Retinal pigment epithelial cell (primary cell): ENCODE measurements around the gene POU5F1.
"Not testable (repeated sequence)": the region's sequence is repeated elsewhere in the genome, so short reads cannot be mapped to it uniquely, and the experiment has no call there.

Source experiments
- DNase-seq: peaks from one replicate; pipeline ENCODE4 v3.0.0-alpha.2; 2010; ENCODE audit warnings: low read depth
- H3K4me3 ChIP-seq: 2 replicates; pipeline ENCODE4 v1.5.1; 2011; ENCODE audit warnings: mild to moderate bottlenecking, low read length, control low read depth, moderate library complexity
- TF ChIP-seq, protein P1 (sequence below): conservative IDR thresholded peaks from 2 replicates; pipeline ENCODE4 v1.5.1; 2011; ENCODE audit warnings: low read depth, low read length, control low read depth, inconsistent platforms

POU5F1 gene

DNA sequence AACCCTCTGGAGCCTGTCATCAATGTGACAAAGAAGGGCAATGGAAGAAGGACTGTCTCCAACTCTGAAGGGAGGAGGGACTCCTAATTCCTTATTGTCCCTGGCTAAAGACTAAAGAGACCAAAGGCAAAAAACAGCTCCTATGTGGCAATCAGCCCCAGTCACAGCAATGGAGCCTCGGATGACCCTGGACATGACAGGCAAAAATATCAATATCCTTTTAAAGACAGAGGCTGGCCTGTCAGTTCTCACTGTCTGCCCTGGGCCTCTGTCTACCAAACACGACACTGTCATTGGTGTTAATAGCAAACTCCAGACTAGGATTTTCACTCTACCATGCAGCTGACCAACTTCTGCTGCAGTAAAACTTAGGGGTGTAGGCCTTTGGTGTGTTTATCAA lies 38.0 kb upstream of the POU5F1 start:
- TF ChIP-seq, protein P1, sequence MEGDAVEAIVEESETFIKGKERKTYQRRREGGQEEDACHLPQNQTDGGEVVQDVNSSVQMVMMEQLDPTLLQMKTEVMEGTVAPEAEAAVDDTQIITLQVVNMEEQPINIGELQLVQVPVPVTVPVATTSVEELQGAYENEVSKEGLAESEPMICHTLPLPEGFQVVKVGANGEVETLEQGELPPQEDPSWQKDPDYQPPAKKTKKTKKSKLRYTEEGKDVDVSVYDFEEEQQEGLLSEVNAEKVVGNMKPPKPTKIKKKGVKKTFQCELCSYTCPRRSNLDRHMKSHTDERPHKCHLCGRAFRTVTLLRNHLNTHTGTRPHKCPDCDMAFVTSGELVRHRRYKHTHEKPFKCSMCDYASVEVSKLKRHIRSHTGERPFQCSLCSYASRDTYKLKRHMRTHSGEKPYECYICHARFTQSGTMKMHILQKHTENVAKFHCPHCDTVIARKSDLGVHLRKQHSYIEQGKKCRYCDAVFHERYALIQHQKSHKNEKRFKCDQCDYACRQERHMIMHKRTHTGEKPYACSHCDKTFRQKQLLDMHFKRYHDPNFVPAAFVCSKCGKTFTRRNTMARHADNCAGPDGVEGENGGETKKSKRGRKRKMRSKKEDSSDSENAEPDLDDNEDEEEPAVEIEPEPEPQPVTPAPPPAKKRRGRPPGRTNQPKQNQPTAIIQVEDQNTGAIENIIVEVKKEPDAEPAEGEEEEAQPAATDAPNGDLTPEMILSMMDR, result no peak
- no peak overlapping the region for H3K4me3 ChIP-seq
- no peak for DNase-seq

DNA sequence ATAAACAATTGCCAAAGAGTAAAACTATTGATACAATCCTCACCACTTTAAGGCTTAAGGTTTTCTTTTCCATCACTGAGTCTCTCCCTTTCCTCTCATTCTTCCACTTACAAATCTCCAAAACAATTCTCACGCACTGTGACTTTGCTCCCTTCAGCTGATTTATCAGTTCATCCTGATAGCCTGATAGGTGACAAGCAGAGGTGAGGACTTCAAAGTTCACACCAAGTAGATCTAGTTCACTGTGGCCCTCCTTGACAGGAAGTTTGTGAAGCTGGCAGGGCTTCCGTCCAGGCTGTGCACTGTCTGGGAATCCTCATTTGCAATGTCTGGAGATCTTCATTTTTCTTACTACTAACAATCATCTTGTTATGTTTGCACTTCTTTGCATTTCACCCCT lies 35.2 kb upstream of the POU5F1 start:
- no peak for DNase-seq
- TF ChIP-seq, protein P1, result no peak
- H3K4me3 ChIP-seq, result no peak overlapping the region

DNA sequence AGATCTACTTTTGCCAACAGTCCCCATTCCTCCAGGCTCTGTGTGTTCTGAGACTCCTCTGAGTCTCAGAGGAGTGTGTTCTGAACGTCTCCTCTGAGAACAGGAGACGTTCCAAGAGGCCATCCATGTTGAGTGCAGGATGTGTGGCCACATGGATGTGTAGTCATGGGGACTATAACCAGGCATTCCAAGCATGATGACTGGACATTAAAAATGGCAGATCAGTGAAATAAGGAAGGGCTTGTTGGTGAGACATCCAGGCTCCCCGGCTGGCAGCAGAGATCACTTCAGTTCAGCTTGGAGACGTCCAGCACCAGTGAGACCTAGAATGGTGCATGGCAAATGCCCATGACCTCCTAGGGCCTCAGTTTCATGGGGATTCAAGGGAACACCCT lies 34.3 kb upstream of the POU5F1 start:
- TF ChIP-seq, protein P1, result no peak
- no peak for DNase-seq
- no peak overlapping the region for H3K4me3 ChIP-seq

DNA sequence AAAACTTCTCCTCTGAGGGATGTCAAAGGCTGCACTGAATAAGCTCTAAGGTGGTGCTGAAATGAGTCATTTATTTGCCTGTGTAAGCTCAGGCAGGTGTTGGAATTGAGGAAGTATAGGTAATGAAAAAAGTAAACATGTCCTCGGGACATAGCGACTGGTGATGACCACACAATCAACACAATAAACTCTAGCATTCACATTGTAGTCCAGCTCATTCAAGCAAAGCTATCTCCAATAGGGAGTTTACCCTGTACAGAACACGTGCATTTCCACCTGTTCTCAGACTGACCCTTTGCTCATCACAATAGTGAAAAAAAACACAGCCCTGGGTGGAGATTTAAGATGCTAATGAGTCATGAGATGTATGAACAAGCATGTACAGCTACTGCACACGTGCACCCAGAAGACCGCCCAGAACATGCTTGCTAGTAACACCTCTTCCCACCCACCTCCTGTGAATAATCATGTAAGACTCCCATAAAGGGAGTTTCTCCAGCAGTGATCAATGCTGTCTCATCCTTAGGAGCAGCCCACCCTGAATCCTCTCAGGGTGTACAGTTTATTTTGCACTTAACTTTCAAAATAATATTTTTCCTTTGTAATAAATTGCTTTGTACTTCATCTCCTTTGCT lies 33.0 kb upstream of the POU5F1 start:
- no peak for DNase-seq
- H3K4me3 ChIP-seq, result no peak overlapping the region
- TF ChIP-seq, protein P1, result no peak

DNA sequence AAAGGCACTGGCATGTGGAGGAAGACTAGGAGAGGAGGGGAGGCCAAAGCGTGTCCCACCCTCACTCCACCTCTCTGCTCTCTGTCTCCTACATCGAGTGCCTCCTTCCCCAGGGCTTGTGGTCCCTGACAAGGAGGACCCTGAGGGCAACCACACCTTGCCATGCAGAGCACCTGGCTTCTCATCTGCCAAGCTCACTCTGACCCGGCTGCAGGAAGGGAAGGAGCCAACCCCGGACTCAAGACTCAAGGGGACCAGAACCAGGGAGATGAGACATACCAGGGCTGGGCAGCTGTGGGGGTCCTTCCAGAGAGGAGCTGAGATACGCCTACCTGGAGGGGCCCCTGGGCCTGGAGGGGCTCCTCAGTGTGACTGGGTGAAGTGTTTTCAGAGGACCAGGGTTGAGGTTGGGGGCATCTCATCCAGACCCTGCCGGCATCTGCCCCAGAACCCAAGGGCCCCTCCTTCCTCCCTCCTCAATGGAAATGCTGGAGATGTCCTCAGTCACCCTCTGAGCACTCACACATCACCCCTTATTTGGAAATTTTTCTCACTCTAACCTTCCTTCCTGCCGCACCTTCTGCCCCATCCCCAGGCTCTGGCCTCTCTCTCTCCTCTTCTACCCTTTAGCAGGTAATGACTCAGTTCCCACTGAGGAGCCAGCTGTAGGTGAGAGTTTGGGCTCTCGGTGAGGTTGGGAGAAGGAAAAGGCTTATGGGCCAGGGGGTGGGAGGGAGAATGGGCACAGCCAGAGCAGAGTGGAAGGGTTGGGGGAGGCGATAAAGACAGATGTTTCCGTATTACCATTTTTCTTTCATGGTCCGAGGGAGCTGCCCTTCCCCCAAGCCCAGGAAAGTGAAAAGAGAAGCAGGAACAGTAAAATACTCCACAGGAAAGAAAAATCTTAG lies 32.0 kb upstream of the POU5F1 start:
- TF ChIP-seq, protein P1, result no peak
- DNase-seq, result no peak
- no peak overlapping the region for H3K4me3 ChIP-seq

DNA sequence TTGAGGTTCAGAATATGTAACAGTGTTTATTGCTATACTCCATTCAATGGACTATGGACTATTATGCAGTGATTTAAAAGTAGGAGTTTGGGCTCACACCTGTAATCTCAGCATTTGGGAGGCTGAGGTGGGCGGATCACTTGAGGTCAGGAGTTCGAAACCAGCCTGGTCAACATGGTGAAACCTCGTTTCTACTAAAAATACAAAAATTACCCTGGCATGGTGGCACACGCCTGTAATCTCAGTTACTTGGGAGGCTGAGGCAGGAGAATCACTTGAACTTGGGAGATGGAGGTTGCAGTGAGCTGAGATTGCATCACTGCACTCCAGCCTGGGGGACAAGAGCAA lies 28.6 kb upstream of the POU5F1 start:
- not testable (repeated sequence) for H3K4me3 ChIP-seq, DNase-seq

DNA sequence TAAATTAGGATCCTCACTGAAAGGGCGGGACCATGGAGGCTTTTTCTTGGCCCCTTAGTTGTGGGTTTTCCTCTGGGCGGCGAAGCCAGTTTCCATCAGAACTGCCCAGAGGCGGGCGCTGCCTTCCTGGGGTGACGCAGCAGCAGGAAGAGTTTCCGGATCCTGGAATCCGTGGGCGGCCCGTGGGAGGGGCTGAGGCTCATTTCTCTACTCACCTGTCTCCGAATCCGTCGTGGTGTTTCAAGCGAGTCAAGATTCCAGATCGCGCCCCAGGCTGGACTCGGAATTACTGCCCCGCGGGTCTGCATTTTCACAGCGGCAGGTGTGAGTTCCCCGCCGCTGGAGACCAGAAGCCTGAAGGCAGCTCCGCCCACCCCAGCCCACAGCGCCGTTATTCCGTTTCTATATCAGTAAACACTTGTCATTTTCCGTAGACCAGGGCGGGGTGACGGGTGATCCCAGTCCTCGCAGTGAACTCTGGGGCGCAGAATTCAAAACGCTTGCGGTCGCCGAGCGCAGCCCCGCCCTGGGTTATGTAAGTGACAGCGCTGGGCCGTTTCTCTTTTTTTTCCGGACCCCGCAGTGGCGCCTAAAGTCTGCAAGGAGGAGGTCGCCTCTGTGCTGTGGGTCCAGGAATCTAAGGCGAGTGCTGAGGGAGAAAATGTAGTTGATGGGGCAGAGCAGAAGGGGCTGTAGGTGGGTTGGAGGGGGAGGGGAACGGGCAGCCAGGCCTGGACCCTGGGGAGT lies 27.2 kb upstream of the POU5F1 start:
- peak; percentile 13 for DNase-seq
- TF ChIP-seq, protein P1, result no peak
- H3K4me3 ChIP-seq, result peak overlapping the region; percentile 78

DNA sequence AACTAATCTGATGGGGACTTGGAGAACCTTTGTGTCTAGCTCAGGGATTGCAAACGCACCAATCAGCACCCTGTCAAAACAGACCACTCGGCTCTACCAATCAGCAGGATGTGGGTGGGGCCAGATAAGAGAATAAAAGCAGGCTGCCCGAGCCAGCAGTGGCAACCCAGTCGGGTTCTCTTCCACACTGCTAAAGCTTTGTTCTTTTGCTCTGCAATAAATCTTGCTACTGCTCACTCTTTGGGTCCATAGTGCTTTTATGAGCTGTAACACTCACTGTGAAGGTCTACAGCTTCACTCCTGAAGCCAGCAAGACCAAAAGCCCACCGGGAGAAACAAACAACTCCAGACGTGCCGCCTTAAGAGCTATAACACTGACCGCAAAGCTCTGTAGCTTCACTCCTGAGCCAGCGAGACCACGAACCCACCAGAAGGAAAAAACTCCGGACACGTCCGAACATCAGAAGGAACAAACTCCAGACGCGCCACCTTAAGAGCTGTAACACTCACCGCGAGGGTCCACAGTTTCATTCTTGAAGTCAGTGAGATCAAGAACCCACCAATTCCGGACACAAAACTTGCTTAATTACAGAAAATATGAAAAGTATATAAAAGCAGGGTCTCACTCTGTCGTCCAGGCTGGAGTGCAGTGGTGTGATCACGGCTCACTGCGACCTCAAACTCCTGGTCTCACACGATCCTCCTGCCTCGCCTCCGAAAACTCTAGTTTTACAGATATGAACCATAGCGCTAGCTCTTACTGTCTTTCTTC lies 26.0 kb upstream of the POU5F1 start:
- DNase-seq, result not testable (repeated sequence)

DNA sequence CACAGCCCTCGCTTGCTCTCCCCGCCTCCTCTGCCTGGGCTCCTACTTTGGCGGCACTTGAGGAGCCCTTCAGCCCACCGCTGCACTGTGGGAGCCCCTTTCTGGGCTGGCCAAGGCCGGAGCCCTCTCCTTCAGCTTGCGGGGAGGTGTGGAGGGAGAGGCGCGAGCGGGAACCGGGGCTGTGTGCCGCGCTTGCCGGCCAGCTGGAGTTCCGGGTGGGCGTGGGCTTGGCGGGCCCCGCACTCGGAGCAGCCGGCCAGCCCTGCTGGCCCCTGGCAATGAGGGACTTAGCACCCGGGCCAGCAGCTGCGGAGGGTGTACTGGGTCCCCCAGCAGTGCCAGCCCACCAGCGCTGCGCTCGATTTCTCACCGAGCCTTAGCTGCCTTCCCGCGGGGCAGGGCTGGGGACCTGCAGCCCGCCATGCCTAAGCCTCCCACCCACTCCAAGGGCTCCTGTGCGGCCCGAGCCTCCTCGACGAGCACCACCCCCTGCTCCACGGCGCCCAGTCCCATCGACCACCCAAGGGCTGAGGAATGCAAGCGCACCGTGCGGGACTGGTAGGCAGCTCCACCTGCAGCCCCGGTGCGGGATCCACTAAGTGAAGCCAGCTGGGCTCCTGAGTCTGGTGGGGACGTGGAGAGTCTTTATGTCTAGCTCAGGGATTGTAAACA lies 25.0 kb upstream of the POU5F1 start:
- DNase-seq, H3K4me3 ChIP-seq: not testable (repeated sequence)

More for the DNA sequence above, 26.0 kb upstream of the POU5F1 start:
- peak overlapping the region; percentile 78 for H3K4me3 ChIP-seq
